GM18499 (cell line): ENCODE data around the gene ATP10A.
"Not testable (repeated sequence)": the region's sequence is repeated elsewhere in the genome, so short reads cannot be mapped to it uniquely, and the experiment has no call there.

Source experiments
- ATAC-seq: cut with Tn5 transposase; IDR thresholded peaks from one replicate; pipeline ENCODE4 v1.9.1; 2021; ENCODE audit warnings: moderate number of reproducible peaks; ENCODE audit not compliant: insufficient read depth, unreplicated experiment

ATP10A gene

GRCh38 chr15:25640381-25640780 is 222.7 kb downstream of the ATP10A start:
- ATAC-seq, result no peak

GRCh38 chr15:25636486-25636885 is 226.6 kb downstream of the ATP10A start:
- ATAC-seq, result not testable (repeated sequence)

GRCh38 chr15:25635191-25635590 is 227.9 kb downstream of the ATP10A start:
- ATAC-seq, result no peak

- no peak for ATAC-seq
Observed at GRCh38 chr15:25633862-25634261, 229.3 kb downstream of the ATP10A start.

- no peak for ATAC-seq
Observed at GRCh38 chr15:25631971-25632370, 231.2 kb downstream of the ATP10A start.
